ENCODE data around the gene VTCN1. TPM values are rescaled to one million over a fixed set of nuclear protein-coding genes. Genes with fewer than 3 reads are reported as not detected.
A peak's percentile ranks its signal among the peaks of the same experiment; 100 is the strongest.

VTCN1 gene
- total RNA-seq, 1 experiment from 2014 or later: not detected

DNA sequence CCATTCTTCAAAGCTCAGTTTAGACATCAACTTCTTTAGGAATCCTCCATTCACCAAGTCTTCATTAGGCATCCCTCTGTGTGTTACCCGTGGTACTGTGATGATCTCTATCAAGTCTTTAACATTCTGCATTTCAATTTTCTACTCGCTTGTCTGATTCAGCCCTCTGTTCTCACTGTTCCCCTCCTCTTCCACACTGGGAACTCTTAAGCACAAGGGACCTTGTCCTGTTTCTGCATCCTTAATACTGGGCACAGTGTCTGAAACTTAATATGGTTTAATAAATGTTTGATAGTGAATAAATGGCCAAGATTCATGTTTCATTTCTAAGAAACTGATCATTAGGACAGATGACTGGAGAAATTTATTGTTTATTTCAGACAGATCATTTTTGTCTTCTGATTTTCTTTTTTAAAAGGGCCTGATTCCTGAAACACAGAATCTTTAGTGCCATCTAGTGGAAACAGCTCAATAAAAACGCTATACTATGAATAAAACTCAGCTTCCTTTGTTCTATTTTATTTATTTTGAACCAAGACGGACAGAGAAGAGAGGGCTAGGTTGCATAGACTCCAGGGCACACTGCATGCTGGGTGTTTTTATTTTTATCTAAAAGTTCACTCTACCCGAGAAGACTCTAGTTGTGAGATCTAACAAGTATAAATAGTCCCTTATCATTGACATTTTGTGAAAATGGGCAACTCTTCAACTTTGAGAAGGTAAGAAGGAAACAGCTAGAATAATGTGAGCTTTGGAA is 82.2 kb downstream of the VTCN1 start:
- no peaks in the 10 kb centered on the region for H3K27me3 Mint-ChIP-seq (ENCODE audit: low read depth)

More for the DNA sequence above, 82.2 kb downstream of the VTCN1 start:
- Mint-ChIP-seq H3K36me3 (no peaks in the 10 kb centered on the region), H3K9me3 (no peaks in the 10 kb centered on the region), H3K27ac (no peak overlapping the region), H3K4me3 (no peak overlapping the region), H3K4me1 (peaks cover 14% of the 10 kb centered on the region)
- ATAC-seq (peak; percentile 48), DNase-seq (ENCODE audit: low spot score) (no peak)
- CTCF ChIA-PET: interaction anchor here (0.5 to 2.2 kb wide), 31 partner anchors 8 to 504 kb away, joined by 3 to 51 read pairs (median 4); partner anchors contain the start of gene TTF2
- TF ChIP-seq ZSCAN18 (CRISPR knock-in tag; IDR thresholded peaks at IDR 0.05) (no peak), ATF2 (CRISPR knock-in tag; IDR thresholded peaks at IDR 0.05; ENCODE audit: borderline replicate concordance, low read depth) (no peak), ZNF121 (CRISPR knock-in tag; IDR thresholded peaks at IDR 0.05) (no peak), ZNF396 (CRISPR knock-in tag; IDR thresholded peaks at IDR 0.05; ENCODE audit: borderline replicate concordance) (no peak), NFATC4 (CRISPR knock-in tag; IDR thresholded peaks at IDR 0.05) (no peak), MXD4 (CRISPR knock-in tag; IDR thresholded peaks at IDR 0.05; ENCODE audit: borderline replicate concordance) (no peak), ZNF317 (CRISPR knock-in tag; IDR thresholded peaks at IDR 0.05; ENCODE audit: borderline replicate concordance, low read depth) (no peak), ZMAT4 (CRISPR knock-in tag; IDR thresholded peaks at IDR 0.05) (no peak), RORB (CRISPR knock-in tag; IDR thresholded peaks at IDR 0.05) (no peak), NFYB (CRISPR knock-in tag; conservative IDR thresholded peaks at IDR 0.05; ENCODE audit: low read depth) (no peak), ZBTB21 (CRISPR knock-in tag; IDR thresholded peaks at IDR 0.05; ENCODE audit: borderline replicate concordance) (no peak), ZNF281 (CRISPR knock-in tag; IDR thresholded peaks at IDR 0.05) (no peak), RELA (CRISPR knock-in tag; IDR thresholded peaks at IDR 0.05; ENCODE audit: borderline replicate concordance) (no peak), ZNF138 (CRISPR knock-in tag; conservative IDR thresholded peaks at IDR 0.05) (no peak), ZNF423 (CRISPR knock-in tag; IDR thresholded peaks at IDR 0.05) (no peak), SP1 (CRISPR knock-in tag; conservative IDR thresholded peaks at IDR 0.05) (no peak)
- TF ChIP-seq, protein P1, sequence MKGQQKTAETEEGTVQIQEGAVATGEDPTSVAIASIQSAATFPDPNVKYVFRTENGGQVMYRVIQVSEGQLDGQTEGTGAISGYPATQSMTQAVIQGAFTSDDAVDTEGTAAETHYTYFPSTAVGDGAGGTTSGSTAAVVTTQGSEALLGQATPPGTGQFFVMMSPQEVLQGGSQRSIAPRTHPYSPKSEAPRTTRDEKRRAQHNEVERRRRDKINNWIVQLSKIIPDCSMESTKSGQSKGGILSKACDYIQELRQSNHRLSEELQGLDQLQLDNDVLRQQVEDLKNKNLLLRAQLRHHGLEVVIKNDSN (CRISPR knock-in tag; IDR thresholded peaks at IDR 0.05): no peak
- TF ChIP-seq, protein P2, sequence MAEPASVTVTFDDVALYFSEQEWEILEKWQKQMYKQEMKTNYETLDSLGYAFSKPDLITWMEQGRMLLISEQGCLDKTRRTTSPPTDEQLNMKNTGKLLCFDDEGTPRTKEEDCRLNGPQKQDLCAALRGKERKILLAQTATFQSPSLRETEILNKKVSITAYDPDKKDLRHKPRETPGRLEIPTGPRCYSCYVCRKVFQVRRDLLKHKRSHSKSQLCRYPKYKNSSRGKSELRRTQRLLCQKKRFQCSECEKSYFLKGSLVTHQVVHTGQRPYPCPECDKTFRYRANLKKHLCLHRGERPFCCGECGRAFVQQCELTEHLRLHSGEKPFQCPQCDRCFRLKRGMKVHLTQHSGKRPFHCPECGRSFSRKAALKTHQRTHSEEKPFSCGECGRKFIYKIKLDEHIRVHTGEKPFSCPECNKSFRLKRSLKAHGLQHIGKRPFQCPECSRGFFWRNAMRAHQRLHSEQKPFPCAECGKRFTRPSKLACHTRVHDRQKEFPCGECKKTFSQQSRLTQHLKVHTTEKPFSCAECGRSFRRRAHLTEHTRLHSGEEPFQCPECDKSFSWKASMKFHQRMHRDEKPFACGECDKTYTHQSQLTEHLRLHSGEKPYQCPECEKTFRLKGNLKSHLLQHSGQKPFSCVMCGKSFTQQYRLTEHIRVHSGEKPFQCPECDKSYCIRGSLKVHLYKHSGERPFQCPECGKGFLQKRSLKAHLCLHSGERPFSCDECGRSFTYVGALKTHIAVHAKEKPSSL (CRISPR knock-in tag; conservative IDR thresholded peaks at IDR 0.05): no peak
- TF ChIP-seq, protein P3, sequence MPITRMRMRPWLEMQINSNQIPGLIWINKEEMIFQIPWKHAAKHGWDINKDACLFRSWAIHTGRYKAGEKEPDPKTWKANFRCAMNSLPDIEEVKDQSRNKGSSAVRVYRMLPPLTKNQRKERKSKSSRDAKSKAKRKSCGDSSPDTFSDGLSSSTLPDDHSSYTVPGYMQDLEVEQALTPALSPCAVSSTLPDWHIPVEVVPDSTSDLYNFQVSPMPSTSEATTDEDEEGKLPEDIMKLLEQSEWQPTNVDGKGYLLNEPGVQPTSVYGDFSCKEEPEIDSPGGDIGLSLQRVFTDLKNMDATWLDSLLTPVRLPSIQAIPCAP (CRISPR knock-in tag; IDR thresholded peaks at IDR 0.05): no peak
- POLR2A ChIA-PET: interaction anchor here (1.0 kb wide), 1 partner anchor 68 kb away, joined by 3 read pairs; the partner anchor contains the start of gene TTF2

All from WTC11 (cell line).